Activated CD8-positive, alpha-beta memory T cell treated with anti-CD3 and anti-CD28 coated beads for 36 hours (primary cell): ENCODE results near the gene PRKACA. TPM values are rescaled to one million over a fixed set of nuclear protein-coding genes. Genes with fewer than 3 reads are reported as not detected.

Experiments used
- CTCF ChIA-PET: fragments of 350-600 bp; sonication (Branson Sonifier 250); formaldehyde crosslinking; loops from one replicate; lab custom pipeline; 2021; ENCODE audit warnings: antibody characterized with exemption; lab: Charles Lee
- POLR2A ChIA-PET: fragments of 350-600 bp; sonication (Branson Sonifier 250); formaldehyde crosslinking; loops from one replicate; lab custom pipeline; 2021; ENCODE audit warnings: antibody characterized with exemption; lab: Charles Lee
- total RNA-seq, 2 experiments: library from RNA; stranded (reverse); gene quantifications; one replicate each; pipeline ENCODE4 v1.2.3, GENCODE V29; 2021

PRKACA gene
- 10 to 100 TPM; 70.5 to 74.1 TPM for total RNA-seq

DNA sequence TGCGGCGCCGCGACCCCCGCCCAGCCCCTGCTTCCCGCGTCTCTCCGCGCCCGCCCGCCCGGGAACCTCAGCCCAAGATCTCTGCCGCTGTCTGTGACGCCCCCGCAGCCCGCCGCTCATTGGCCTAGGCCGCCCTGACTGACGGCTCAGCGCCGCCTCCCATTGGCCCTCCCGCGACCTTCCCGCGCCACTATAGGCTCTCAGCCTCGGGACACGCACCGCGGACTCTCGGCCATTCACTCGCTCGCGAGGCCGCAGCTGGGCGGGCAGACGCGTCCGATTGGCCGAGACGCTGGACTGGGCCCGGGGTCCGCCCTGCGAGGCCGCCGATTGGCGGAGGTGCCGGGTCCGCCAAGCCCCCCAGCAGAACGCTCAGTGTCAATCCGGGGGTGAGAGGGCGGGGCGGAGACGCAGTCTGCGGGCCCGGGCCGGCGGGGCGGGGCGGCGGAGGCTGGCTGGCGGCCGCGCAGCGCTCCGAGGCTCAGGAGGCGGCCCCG lies at the start of gene PRKACA:
Gene PRKACA (minus strand): TSS at position 95 of the 497 bp plus-strand sequence. CDS start 215 bp downstream, outside the sequence.
- ChIA-PET POLR2A (no interaction called here), CTCF (interaction anchor here (1.4 to 1.7 kb wide), 2 partner anchors 15 to 388 kb away, joined by 3 to 5 read pairs; no protein-coding TSS in a partner anchor)

DNA sequence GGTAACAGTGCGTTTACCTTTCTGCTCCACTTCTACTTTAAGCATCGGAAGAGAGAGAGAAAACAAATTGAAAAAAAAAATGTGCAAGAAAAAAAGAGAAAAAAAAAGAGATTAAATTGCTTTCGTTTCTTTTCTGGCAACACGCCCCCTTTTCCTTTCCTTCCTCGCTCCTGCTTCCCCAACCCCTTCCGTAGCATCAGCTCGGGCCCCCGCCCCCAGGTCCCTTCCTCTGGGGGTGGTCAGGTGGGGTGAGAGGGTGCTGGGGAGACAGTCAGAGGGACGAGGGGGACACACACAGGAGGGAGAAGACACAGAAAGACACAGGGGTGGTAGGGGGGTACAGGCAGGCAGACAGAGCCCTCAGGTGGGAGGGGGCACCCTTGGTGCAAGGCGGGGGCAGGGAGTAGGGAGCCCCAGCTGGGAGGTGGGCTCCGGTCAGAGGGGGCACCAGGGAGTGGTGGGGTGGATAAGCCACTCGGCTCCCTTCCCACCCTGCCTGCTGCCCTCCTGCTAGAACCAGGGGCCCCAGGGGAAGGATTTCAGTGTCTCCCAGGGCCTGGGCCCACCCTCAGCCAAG lies 49.5 kb upstream of the PRKACA start:
- ChIA-PET POLR2A (interaction anchor here (0.7 kb wide), 2 partner anchors 14 to 426 kb away, joined by 3 to 9 read pairs; no protein-coding TSS in a partner anchor), CTCF (interaction anchor here (0.6 to 1.1 kb wide), 3 partner anchors 19 to 75 kb away, joined by 3 read pairs; no protein-coding TSS in a partner anchor)

DNA sequence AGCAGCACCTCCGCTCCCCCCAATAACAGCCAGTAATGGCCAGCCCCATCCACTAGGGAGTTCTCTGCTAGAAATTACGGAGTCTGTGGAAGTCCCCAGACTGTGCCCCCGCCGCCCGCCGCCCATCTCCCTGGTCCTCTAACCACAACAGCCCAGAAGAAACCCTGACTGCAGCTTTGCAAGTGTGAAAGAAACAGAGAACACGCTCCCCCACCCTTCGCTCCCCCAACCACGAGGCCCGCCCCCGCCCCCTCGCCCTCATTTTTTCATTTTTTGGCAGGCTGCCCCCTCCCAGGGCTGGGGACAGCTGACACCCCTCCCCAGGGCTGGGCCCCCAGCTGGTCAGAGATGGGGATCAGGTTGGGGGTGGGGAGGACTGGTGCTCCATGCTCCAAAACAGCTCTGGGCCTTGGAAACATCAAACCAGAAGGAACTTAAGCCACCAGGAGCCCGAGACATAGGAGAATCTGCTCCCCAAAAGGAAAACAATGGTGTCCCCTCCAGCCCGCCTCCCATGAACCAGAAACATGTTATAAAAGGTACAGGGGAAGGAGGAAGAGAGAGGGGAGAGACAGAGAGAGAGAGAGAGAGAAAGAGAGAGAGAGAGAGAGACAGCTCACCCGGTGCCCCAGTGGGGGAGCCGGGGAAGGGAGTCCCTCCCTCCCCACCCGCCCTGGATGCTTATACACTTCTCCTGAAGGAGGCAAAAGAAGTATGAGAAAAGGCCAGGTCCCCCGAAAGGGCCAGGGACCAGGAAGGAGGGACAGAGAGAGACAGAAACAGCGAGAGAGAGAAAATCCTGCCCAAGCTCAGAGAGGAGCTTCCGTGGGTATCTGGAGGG lies 48.6 kb upstream of the PRKACA start:
- POLR2A ChIA-PET = no interaction called here

DNA sequence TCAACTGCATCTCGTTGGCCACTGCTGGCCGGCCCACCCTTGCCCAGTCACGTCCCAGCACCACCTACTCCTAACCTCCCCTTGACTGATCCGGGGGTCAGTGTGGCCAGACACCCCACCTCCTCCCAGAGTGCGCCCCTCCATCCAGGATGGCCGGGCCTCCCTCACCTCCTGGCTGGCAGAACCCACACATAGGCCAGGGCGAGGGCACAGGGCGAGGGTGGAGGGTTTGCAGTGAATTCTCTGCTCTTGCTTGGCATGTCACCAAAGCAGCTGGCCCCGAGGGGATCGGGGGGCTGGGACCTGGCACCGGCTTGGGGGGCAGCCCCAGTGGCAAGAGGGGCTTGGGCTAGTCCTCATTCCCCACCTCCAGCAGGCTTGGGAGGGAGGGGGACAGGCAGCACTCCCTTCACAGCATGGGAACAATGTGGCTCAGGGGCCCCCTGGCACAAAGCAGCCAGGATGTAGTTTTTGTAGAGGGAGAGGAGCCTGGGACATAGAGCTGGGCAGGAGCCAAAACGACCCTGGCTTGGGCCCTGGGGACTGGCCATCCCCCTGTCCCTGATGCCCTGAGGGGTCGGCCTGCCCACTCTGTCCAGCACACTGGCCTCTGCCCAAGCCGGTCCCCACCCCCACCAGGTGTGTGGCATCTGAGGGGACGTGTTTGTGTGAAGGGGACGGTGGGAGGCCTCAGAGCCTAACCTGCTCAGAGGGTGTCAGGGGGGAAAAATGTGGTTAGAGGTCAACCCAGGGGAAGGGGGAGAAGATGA lies 47.3 kb upstream of the PRKACA start:
- CTCF ChIA-PET = interaction anchor here (0.9 kb wide), 1 partner anchor 28 kb away, joined by 4 read pairs; the partner anchor contains the start of gene ASF1B
- POLR2A ChIA-PET = no interaction called here

More for the DNA sequence above, 48.6 kb upstream of the PRKACA start:
- CTCF ChIA-PET = interaction anchor here (0.6 to 0.9 kb wide), 2 partner anchors 23 to 30 kb away, joined by 4 to 5 read pairs; partner anchors contain the start of gene ASF1B

DNA sequence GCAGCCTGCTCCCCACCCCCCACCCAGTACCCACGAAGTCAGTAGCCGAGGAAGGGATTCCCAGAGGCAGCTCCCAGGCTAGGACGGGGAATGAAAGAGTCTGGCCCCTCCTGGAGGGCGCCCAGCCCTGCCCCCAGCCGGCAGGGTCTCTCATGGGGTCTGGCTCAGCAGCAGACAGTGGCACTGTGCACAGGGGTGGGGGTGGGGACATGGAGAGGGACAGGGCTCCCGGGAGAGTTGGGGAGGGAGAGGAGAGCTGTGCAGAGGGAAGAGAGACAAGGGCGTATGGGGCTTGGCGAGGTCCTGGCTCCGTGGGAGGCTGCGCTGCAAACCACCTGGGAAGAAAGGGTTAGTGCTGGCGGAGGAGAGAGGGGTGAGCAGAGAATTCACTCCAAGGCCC lies 46.5 kb upstream of the PRKACA start:
- POLR2A ChIA-PET = no interaction called here
- CTCF ChIA-PET = no interaction called here

DNA sequence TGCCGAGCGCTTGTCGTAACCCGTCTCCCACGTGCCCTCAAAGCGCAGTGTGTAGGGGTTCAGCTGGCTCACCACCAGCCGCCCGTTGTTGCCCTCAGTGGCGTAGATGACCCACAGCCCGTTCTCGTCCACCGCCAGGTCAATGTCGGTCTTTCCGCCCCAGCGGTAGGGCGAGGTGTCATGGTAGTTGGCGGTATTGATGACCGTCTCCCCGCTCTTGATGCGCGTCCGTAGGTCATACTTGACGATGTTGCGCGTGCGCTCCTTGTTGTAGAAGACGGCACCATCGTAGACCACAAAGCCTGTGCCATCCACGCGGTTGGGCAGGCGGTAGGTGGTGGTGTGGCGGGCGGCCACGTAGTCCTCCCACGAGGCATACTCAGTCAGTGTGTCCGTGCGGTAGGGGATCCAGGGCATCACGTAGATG lies 45.3 kb upstream of the PRKACA start:
- ChIA-PET POLR2A (no interaction called here), CTCF (no interaction called here)

DNA sequence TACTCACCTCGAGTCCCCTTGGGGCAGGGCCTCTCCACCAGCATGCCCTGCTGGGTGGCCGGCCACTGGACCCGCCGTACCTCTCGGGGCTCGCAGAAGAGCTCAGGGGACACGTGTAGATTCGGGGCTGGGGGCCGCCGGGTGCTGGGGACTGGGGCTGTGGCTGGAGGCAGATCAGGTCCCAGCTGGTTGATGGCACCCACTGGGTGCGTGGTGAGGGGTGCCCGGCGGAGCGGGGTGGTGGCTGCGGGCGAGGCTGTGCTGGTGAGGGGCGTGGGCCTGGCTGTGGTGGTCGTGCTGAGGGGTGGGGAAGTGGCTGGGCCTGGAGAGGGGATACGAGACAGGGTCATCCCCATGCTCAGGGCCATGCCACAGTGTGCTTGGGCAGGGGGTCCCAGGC lies 43.7 kb upstream of the PRKACA start:
- ChIA-PET POLR2A (no interaction called here), CTCF (interaction anchor here (0.6 kb wide), 1 partner anchor 15 kb away, joined by 3 read pairs; no protein-coding TSS in a partner anchor)

DNA sequence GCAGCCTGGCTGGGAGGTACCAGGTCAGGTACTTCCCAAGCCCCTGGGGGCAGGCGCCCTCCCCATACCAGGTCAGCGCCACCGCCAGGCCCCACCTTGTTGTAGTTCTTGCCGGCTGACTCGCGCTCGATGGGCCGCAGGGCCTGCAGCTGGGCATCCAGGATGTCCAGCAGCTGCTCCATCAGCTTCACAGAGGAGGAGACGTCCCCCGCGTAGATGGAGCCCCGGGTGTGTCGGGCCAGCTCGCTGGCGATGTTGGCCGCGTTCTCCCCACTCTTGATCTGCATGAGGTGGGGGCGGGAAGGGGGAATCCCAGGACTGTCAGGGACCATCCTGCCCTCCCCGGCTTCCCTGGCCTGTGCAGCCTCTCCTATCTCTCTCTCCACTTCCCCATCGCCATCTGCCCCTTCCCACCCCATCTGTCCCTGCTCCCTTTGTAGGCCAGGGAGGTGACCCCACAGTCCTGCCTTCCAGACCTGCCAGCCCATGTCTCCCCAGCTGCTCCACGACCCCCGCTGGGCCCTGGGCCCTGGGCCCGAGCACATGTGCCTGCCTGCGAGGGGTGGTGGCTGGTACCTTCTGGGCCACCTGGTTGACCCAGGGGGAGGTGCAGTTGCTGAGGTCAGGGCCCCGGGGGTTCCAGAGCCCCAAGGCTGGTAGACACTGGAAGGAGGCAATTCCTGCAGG lies 42.6 kb upstream of the PRKACA start:
- CTCF ChIA-PET = interaction anchor here (0.5 to 1.1 kb wide), 2 partner anchors 57 to 350 kb away, joined by 3 read pairs; no protein-coding TSS in a partner anchor

DNA sequence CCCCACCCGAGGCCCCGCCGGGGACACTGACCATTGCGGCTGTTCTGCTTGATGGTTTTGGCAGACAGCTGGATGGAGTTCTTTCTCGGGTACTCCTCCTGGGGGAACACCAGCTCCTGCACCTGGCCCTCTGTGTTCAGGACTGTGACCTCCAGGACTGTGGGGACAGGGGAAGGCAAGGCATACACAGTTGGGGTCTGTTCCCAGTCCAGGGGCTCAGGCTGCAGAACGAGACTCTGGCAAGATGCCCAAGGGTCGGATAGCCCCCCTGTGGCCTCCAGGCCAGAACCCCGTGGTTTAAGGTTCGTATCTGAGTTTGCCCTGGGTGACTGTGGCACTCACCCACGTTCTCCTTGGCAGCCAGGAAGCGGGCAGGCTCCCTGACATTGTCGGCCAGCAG lies 41.5 kb upstream of the PRKACA start:
- POLR2A ChIA-PET = no interaction called here
- CTCF ChIA-PET = interaction anchor here (0.6 to 1.6 kb wide), 3 partner anchors 22 to 189 kb away, joined by 3 to 6 read pairs (median 3); partner anchors contain the start of gene ASF1B

More for the DNA sequence above, 42.6 kb upstream of the PRKACA start:
- POLR2A ChIA-PET = no interaction called here

DNA sequence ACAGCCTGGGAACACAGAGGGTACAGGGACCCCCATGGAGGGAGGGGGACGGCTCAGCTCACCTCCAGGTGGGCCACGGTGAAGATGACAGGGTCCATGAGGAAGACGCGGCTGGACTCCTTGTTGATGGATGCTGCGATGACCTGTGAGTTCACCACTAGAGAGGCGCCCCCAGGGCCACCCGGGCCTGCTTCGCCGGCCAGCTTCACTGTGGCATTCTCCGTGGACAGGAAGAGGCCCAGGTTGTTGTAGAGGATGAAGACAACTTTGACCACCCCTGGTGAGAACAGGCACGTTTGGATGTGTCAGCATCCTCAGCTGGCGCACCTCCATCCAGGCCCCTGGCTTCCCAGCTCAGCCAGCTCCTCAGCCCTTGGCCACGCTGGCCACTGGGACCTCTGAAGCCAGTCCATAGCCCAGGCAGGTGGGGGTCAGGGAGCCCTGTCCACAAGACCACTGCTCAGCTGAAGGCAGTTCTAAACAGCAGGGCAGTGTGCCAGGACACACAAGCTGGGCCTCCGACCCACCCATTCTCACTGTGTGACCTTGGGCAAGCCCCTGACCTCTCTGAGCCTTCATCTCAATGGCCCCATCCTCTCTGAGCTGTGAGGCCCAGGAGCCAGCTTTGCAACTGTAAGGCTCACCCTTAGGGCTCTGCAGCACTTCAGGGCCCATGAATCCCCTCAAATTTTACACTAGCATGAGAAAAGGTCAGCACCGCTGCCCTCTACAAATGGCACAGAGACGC lies 40.9 kb upstream of the PRKACA start:
- ChIA-PET POLR2A (no interaction called here), CTCF (interaction anchor here (0.6 to 1.6 kb wide), 3 partner anchors 22 to 190 kb away, joined by 3 to 6 read pairs (median 3); partner anchors contain the start of gene ASF1B)

DNA sequence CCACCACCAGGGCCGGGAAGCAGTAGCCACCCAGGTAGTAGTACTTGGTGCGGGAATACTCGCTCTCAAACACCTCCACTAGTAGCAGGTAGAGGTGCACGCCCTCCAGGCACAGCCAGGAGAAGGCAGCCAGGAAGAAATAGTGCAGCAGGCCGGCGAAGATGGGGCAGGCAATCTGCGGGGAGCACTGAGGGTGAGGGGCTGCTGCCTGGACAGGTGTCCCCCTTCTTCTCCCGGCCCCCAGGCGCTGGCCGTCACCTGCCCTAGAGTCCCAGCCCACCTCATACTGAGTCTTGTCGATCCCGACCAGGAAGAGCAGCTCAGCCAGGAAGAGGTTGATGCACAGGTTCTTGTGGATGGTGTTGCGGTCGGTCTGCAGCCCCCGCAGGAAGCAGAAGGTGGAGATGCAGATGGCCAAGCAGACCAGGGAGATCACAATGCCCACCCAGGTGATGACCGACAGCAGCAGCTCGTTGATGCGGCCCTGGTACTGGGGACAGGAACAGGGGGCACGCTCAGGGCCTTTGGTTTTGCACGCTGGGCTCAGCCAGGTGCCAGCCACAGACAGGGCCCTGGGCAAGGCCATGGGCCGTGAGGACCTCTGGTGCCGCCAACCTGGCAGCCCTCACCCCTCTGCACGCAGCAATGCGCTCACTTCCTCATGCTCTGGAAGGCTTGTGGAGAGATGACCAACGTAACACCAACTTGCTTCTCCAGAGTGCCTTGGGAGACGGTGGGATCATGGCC lies 39.6 kb upstream of the PRKACA start:
- ChIA-PET CTCF (interaction anchor here (0.5 to 0.6 kb wide), 3 partner anchors 15 to 489 kb away, joined by 3 to 5 read pairs (median 4); no protein-coding TSS in a partner anchor), POLR2A (no interaction called here)

DNA sequence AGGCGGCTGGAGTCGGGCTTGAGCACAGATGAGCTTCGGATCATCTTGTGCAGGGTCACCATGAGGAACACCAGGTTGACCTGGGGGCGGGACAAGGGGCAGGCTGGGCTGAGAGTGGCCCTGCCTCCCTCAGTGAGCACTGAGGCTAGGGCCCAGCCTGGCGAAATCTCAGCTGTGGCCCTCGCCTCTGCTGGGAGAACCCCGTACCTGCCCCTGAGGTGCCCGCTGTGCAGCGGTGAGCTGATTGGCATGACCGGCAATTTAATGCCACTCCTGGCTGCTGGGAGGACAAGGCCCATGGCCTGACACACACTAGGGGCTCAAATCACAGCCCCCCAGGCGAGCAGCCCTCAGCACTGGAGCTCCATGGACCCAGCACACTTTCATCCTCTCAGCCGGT lies 38.6 kb upstream of the PRKACA start:
- CTCF ChIA-PET = interaction anchor here (0.6 kb wide), 1 partner anchor 490 kb away, joined by 3 read pairs; no protein-coding TSS in a partner anchor
- POLR2A ChIA-PET = no interaction called here

DNA sequence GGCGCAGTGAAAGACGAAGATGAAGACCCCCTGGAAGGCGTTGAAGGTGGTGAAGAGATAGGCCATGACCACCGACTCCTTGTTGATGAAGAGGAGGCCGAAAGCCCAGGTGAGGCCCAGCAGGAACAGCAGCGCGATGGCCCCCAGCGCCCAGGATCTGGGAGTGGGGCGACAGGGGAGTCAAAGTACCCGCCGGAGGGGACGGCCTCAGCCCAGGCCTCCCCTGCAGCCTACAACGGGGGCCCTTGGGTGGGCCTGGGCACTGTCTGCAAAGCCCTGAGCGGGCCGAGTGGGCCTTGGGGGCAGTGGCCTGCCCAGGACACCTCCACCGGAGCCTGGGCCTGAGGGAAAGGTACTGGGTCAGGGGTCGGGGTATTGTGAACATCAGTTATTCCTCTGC lies 37.8 kb upstream of the PRKACA start:
- POLR2A ChIA-PET = no interaction called here
- CTCF ChIA-PET = no interaction called here

DNA sequence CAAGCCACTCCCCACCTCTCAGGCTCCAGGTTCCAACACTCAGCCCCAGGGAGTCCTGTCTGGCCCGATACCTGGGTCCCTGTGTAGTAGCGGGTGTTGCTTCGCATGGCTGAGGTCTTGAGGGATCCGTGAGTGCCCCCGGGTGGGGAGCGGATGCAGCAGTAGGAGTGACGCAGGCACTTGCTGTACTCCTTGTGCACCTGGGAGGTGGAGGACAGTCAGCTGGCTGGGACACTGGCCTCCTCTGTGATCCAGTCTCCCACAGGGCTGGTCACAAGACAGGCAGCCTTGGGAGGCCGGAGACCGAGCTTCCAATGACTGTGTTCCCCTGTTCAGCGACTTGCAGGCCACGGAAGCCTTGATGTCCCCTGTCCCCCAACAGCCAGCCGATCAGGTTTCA lies 35.2 kb upstream of the PRKACA start:
- CTCF ChIA-PET = no interaction called here
- POLR2A ChIA-PET = interaction anchor here (0.6 kb wide), 2 partner anchors 81 to 262 kb away, joined by 3 to 9 read pairs; no protein-coding TSS in a partner anchor

DNA sequence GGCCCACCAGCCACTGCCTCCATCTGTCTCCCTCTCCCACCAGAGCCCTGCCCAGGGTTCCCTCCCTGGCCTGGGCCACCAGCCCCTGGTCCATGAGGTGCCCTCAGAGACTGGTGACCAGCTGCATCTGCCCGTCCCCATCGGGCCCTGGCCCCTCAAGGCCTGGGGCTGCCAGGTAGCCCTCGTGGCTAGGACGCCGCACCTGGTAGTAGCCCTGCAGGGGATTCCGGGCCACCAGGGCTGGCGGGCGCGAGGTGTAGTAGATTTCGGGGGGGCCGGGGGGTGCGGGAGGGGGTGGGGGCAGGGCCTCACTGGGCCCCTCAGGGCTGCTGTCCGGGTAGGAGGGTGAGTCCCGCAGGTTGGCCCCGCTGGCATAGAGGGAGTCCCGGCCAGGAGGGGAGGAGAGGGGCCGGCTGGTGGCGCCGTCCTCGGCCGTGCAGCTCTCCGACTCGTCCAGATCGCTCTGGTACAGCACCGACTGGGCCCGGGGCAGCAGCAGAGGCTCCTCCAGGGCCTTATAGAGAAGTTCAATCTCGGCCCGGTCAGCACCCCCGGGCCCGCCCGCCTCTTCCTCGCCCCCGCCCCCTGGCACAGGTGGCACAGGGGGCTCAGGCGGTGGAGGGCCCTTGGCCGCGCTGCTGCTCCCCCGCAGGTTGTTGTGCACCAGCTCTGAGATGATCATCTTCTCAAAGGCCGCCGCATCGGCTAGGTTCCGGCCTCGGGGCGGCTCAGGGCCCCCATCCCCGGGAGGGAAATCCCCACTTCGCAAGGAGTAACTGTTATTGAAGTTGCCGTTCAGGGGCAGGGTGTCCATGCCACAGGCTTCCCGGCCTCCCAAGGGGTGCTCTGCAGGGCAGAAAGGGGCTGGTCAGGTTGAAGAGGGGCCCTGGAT lies 33.5 kb upstream of the PRKACA start:
- ChIA-PET CTCF (interaction anchor here (0.9 kb wide), 1 partner anchor 132 kb away, joined by 5 read pairs; no protein-coding TSS in a partner anchor), POLR2A (interaction anchor here (1.2 kb wide), 1 partner anchor 15 kb away, joined by 3 read pairs; the partner anchor contains the start of gene ASF1B)
